Smooth muscle cell (in vitro differentiated cells): ENCODE results near the gene LMAN1L. TPM values are rescaled to one million over a fixed set of nuclear protein-coding genes. Genes with fewer than 3 reads are reported as not detected.

Experiments used
- DNase-seq: peaks from one replicate; lab custom pipeline; 2025; ENCODE audit not compliant: unreplicated experiment; lab: John Stamatoyannopoulos, UW
- H2AFZ ChIP-seq: fragments of 200-600 bp; sonication (generic); 2 replicates; pipeline ENCODE4 v1.6.0; 2016; ENCODE audit warnings: antibody characterized with exemption, low read depth, mild to moderate bottlenecking
- H3F3A ChIP-seq: fragments of 200-600 bp; sonication (generic); 2 replicates; pipeline ENCODE4 v1.6.0; 2017; ENCODE audit warnings: antibody characterized with exemption, low read depth
- H3K27ac ChIP-seq: fragments of 200-600 bp; sonication (generic); 2 replicates; pipeline ENCODE4 v1.5.1; 2016; ENCODE audit warnings: low read depth, mild to moderate bottlenecking
- H3K27me3 ChIP-seq: fragments of 200-600 bp; sonication (generic); 2 replicates; pipeline ENCODE4 v1.6.1; 2016; ENCODE audit warnings: low read depth, mild to moderate bottlenecking
- H3K36me3 ChIP-seq: fragments of 200-600 bp; sonication (generic); 2 replicates; pipeline ENCODE4 v1.5.1; 2016; ENCODE audit warnings: low read depth
- H3K4me1 ChIP-seq: fragments of 200-600 bp; sonication (generic); 2 replicates; pipeline ENCODE4 v1.5.1; 2016; ENCODE audit warnings: low read depth
- H3K4me2 ChIP-seq: fragments of 200-600 bp; sonication (generic); 2 replicates; pipeline ENCODE4 v1.6.0; 2016; ENCODE audit warnings: mild to moderate bottlenecking
- H3K4me3 ChIP-seq: fragments of 200-600 bp; sonication (generic); 2 replicates; pipeline ENCODE4 v1.5.1; 2016; ENCODE audit warnings: mild to moderate bottlenecking
- H3K79me2 ChIP-seq: fragments of 200-600 bp; sonication (generic); 2 replicates; pipeline ENCODE4 v1.6.0; 2016; ENCODE audit warnings: low read depth, mild to moderate bottlenecking
- H3K9ac ChIP-seq: fragments of 200-600 bp; sonication (generic); 2 replicates; pipeline ENCODE4 v1.6.0; 2016; ENCODE audit warnings: low read depth
- H3K9me3 ChIP-seq: fragments of 200-600 bp; sonication (generic); replicated peaks from 2 replicates; pipeline ENCODE4 v1.5.1; 2016; ENCODE audit warnings: low read depth
- H4K20me1 ChIP-seq: fragments of 200-600 bp; sonication (generic); 2 replicates; pipeline ENCODE4 v1.6.0; 2016; ENCODE audit warnings: low read depth
- WGBS: methylation state at CpG from one replicate; pipeline ENCODE4 v1.1.7; 2016; ENCODE audit warnings: low lambda C conversion rate; 5-methylcytosine and 5-hydroxymethylcytosine counted together
- polyA plus RNA-seq: library from polyadenylated mRNA; unstranded; fragments of >200 nt; fragmentation: Nextera tagmentation; extraction: Ambion mirVana; gene quantifications from 2 replicates; pipeline ENCODE4 v1.2.1, GENCODE V29; 2016
- total RNA-seq: library from RNA; depleted of rRNA; stranded (reverse); fragments of >200 nt; gene quantifications from 2 replicates; pipeline ENCODE4 v1.2.3, GENCODE V29; 2014
- TF ChIP-seq, protein P1 (sequence below): fragments of 200-600 bp; sonication (generic); IDR thresholded peaks from 2 replicates; pipeline ENCODE4 v1.5.1; 2017; ENCODE audit warnings: borderline replicate concordance, mild to moderate bottlenecking, antibody characterized with exemption; ENCODE audit not compliant: insufficient read depth, poor library complexity, severe bottlenecking

The LMAN1L gene
- total and polyA plus RNA-seq, 2 experiments from 2014 or later, result not detected

DNA sequence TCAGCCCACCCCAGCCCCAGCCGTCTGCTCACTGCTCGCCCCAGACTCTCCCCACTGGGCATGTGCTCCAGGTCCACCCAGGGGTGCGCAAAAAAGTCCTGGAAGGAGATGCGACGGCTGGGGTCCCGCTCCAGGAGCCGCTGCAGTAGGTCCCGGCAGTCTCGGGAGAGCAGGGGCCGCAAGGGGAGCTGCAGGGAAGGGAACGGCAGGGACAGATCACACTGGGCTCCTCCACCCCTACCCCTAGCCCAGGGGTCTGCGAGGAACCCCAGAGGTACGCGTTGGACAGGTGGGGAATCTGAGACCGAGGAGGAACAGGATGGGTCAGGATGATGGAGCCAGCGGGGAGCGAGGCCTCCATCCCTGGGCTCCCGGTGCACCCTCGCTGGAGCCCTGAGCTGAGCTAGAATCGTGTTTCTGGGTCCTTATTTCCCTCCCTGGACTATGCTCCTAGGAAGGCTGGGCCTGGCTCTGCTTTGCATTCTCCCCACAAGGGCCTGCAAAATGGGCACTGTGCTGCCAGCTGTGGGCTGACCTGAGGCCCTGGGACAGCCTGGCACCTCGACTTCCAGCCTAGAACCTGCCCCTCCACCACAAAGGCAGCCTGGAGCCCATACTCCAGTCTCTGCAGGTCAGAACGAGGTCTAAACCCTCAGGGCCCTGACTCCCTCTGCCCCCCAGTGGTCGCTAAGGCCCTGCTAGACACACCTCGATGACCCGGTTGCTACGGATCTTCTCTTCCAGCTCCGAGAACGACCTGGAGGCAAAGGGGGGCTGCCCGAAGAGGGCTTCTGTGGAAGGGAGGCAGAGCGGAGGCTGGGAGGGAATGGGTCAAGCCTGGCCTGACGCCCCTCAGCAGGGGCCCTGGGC is 27.1 kb downstream of the LMAN1L start:
- 86% methylated on average over 30 of the region's 31 CpGs for WGBS
- Histone ChIP-seq H3K9me3 (no peaks in the 10 kb centered on the region), H3K27ac (no peak overlapping the region), H3K4me2 (no peak overlapping the region), H3K4me1 (peaks cover 16% of the 10 kb centered on the region), H3F3A (peaks cover 4% of the 10 kb centered on the region), H4K20me1 (no peaks in the 10 kb centered on the region), H3K36me3 (no peaks in the 10 kb centered on the region), H2AFZ (no peak overlapping the region), H3K9ac (no peak overlapping the region), H3K4me3 (no peak overlapping the region), H3K79me2 (no peaks in the 10 kb centered on the region), H3K27me3 (no peaks in the 10 kb centered on the region)
- DNase-seq, result no peak
- TF ChIP-seq, protein P1, sequence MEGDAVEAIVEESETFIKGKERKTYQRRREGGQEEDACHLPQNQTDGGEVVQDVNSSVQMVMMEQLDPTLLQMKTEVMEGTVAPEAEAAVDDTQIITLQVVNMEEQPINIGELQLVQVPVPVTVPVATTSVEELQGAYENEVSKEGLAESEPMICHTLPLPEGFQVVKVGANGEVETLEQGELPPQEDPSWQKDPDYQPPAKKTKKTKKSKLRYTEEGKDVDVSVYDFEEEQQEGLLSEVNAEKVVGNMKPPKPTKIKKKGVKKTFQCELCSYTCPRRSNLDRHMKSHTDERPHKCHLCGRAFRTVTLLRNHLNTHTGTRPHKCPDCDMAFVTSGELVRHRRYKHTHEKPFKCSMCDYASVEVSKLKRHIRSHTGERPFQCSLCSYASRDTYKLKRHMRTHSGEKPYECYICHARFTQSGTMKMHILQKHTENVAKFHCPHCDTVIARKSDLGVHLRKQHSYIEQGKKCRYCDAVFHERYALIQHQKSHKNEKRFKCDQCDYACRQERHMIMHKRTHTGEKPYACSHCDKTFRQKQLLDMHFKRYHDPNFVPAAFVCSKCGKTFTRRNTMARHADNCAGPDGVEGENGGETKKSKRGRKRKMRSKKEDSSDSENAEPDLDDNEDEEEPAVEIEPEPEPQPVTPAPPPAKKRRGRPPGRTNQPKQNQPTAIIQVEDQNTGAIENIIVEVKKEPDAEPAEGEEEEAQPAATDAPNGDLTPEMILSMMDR, result no peak

DNA sequence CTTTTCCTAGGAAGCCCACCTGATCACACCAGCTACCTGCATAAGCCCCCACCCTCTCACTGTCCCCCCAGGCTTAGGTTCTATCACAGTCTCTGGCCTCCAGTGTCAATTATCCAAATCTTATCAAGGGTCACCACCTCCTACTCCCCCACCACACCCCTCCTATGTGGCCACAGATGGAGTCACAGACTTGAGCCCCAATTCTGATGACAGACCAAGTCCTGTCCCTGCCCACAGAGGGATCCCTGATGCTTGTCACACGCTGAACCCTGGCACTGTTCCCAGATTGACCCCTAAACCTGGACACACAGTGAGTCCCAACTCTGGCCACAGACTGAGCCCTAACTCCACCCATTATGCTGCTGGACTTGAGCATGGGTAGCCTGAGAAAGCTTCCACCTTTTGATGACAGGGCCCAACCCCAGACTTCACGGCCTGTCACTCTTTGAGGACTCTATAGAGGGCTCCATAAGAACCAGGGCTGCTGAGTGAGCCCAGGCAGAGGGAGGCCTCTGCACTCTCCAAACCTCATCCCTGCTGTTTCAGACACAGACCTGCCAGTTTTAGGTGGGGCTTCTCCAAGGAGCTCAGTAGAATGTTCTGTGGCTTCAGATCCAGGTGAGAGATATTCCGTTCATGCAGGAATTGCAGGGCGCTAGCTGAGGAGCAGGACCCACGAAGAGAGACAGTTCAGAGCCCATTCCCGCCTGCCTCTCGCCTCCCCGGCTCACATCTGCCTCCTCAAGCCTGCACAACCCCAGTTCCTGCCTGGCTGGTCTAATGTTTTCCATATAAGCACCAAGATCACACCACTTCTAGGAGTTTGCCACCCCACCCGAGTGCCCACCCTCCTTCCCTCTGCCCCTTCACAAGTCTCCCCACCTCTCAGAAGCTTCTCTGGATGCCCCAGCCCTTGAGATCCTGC is 28.5 kb downstream of the LMAN1L start:
- Histone ChIP-seq H3K4me3 (no peak overlapping the region), H3K4me1 (peaks cover 16% of the 10 kb centered on the region), H3K9me3 (no peaks in the 10 kb centered on the region), H3K36me3 (no peaks in the 10 kb centered on the region), H4K20me1 (no peaks in the 10 kb centered on the region), H3F3A (peaks cover 4% of the 10 kb centered on the region), H3K79me2 (no peaks in the 10 kb centered on the region), H3K4me2 (no peak overlapping the region), H3K27ac (no peak overlapping the region), H3K27me3 (no peaks in the 10 kb centered on the region), H3K9ac (no peak overlapping the region), H2AFZ (no peak overlapping the region)
- 94% methylated on average over 9 of the region's 9 CpGs for WGBS
- DNase-seq, result no peak
- TF ChIP-seq, protein P1, result no peak

DNA sequence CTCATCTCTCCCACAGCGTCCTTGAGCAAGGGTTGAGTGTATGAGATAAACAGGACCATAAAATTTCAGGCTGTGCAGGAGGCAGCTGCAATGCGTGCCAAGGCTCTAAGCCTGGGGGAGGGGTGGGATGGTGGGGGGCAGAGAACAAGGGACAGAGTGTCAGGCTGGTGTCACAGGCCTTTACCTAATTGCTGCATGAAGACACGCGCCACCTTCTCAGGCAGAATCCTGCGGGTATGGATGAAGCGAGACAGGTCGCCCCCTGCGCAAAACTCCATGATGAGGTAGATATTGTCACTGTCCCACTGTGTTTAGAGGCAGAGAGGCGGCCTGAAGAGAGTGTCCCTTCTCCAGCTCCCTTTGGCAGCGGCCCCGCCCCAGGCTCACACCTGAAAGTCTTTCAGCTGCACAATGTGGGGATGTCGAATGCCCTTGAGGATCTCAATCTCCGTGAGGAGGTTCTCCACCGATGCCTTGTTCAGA is 29.3 kb downstream of the LMAN1L start:
- H3K4me2 ChIP-seq, result peak overlapping the region; percentile 99
- no peaks in the 10 kb centered on the region for H3K9me3 ChIP-seq
- peak overlapping the region; percentile 73 for H3K9ac ChIP-seq
- TF ChIP-seq, protein P1, result no peak
- no peak overlapping the region for H3K27ac ChIP-seq
- DNase-seq, result no peak
- H3K27me3 ChIP-seq, result no peaks in the 10 kb centered on the region
- no peak overlapping the region for H2AFZ ChIP-seq
- no peaks in the 10 kb centered on the region for H3K79me2 ChIP-seq
- peaks cover 16% of the 10 kb centered on the region for H3K4me1 ChIP-seq
- peaks cover 4% of the 10 kb centered on the region for H3F3A ChIP-seq
- no peaks in the 10 kb centered on the region for H4K20me1 ChIP-seq
- WGBS, result 86% methylated on average over 14 of the region's 14 CpGs
- peak overlapping the region; percentile 100 for H3K4me3 ChIP-seq
- H3K36me3 ChIP-seq, result no peaks in the 10 kb centered on the region
